Inferior parietal cortex (tissue), 1 donor: Measurements from ENCODE around the gene RFX3.
"Not testable (repeated sequence)": the region's sequence is repeated elsewhere in the genome, so short reads cannot be mapped to it uniquely, and the experiment has no call there.

Experiments
- DNase-seq: peaks from one replicate; pipeline ENCODE4 v3.0.0-alpha.2; 2016; ENCODE audit errors: extremely low spot score

The RFX3 gene

GRCh38 chr9:3359048-3359692, 166.6 kb downstream of the RFX3 start:
- no peak for DNase-seq

- DNase-seq, result no peak
These were observed 177.6 kb downstream of the RFX3 start for GRCh38 chr9:3348169-3348568.

GRCh38 chr9:3346549-3346948, 179.3 kb downstream of the RFX3 start:
- DNase-seq, result no peak

- no peak for DNase-seq
These were observed 182.1 kb downstream of the RFX3 start for GRCh38 chr9:3343671-3344070.

- DNase-seq, result no peak
These were observed 183.5 kb downstream of the RFX3 start for GRCh38 chr9:3342159-3342777.

GRCh38 chr9:3337515-3338225, 188.1 kb downstream of the RFX3 start:
- DNase-seq, result no peak

- no peak for DNase-seq
These were observed 188.8 kb downstream of the RFX3 start for GRCh38 chr9:3336951-3337350.

GRCh38 chr9:3332802-3333201, 193.0 kb downstream of the RFX3 start:
- DNase-seq, result no peak

- no peak for DNase-seq
These were observed 194.0 kb downstream of the RFX3 start for GRCh38 chr9:3331801-3332200.

- no peak for DNase-seq
These were observed 194.9 kb downstream of the RFX3 start for GRCh38 chr9:3330792-3331420.

GRCh38 chr9:3329361-3329760, 196.4 kb downstream of the RFX3 start:
- no peak for DNase-seq

- DNase-seq, result no peak
These were observed 202.1 kb downstream of the RFX3 start for GRCh38 chr9:3323714-3324113.

- no peak for DNase-seq
These were observed 204.6 kb downstream of the RFX3 start for GRCh38 chr9:3321186-3321585.

GRCh38 chr9:3312595-3312994, 213.2 kb downstream of the RFX3 start:
- DNase-seq, result not testable (repeated sequence)

- DNase-seq, result no peak
These were observed 217.2 kb downstream of the RFX3 start for GRCh38 chr9:3308609-3309008.

- DNase-seq, result not testable (repeated sequence)
These were observed 221.4 kb downstream of the RFX3 start for GRCh38 chr9:3304388-3304787.

- DNase-seq, result no peak
These were observed 225.9 kb downstream of the RFX3 start for GRCh38 chr9:3299872-3300271.

GRCh38 chr9:3296536-3296935, 229.3 kb downstream of the RFX3 start:
- DNase-seq, result no peak

- no peak for DNase-seq
These were observed 233.5 kb downstream of the RFX3 start for GRCh38 chr9:3292311-3292710.

GRCh38 chr9:3290231-3290840, 235.5 kb downstream of the RFX3 start:
- no peak for DNase-seq

GRCh38 chr9:3288686-3289085, 237.1 kb downstream of the RFX3 start:
- no peak for DNase-seq
